Measurements from ENCODE around the gene TYW3.

DNA sequence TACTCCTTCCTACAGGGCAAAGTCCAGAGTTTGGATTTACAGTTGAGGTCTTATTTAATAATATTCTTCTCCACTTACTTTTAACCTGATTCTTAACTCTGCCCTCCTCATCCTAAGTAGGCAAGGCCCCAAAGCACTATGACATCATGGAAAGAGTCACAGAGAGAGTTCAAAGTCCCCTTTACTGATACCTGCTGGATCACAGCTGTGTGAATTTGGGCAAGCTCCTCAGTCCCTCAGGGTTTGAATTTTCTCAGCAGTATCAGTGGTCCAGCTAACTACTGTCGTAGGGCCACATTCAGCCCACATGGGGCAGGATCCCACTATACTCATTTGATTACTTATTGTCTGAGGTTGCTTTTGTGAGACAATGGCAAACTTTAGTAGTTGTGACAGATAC lies 16.0 kb downstream of the TYW3 start:
- TF ChIP-seq, protein P1, sequence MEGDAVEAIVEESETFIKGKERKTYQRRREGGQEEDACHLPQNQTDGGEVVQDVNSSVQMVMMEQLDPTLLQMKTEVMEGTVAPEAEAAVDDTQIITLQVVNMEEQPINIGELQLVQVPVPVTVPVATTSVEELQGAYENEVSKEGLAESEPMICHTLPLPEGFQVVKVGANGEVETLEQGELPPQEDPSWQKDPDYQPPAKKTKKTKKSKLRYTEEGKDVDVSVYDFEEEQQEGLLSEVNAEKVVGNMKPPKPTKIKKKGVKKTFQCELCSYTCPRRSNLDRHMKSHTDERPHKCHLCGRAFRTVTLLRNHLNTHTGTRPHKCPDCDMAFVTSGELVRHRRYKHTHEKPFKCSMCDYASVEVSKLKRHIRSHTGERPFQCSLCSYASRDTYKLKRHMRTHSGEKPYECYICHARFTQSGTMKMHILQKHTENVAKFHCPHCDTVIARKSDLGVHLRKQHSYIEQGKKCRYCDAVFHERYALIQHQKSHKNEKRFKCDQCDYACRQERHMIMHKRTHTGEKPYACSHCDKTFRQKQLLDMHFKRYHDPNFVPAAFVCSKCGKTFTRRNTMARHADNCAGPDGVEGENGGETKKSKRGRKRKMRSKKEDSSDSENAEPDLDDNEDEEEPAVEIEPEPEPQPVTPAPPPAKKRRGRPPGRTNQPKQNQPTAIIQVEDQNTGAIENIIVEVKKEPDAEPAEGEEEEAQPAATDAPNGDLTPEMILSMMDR (IDR thresholded peaks at IDR 0.05; ENCODE audit: low read depth, low read length), result no peak
- TF ChIP-seq EZH2phosphoT487 (IDR thresholded peaks at IDR 0.05; ENCODE audit: low read depth), result no peak

Data from OCI-LY3 (cell line).